ENCODE results near the gene NEK7. TPM values are rescaled to one million over a fixed set of nuclear protein-coding genes. Genes with fewer than 3 reads are reported as not detected.
A peak's percentile ranks its signal among the peaks of the same experiment; 100 is the strongest.

Gene NEK7
- total RNA-seq, result 10 to 100 TPM; 49.1 to 49.3 TPM

- ChIA-PET CTCF (interaction anchor here (0.9 to 2.3 kb wide), 8 partner anchors 9 to 525 kb away, joined by 3 to 11 read pairs (median 4); no protein-coding TSS in a partner anchor), POLR2A (interaction anchor here (0.6 kb wide), 3 partner anchors 13 to 501 kb away, joined by 3 to 4 read pairs (median 3); no protein-coding TSS in a partner anchor)
- H3K9me3 Mint-ChIP-seq, result no peaks in the 10 kb centered on the region
- peaks cover 37% of the 10 kb centered on the region for H3K4me1 Mint-ChIP-seq
- H3K4me3 Mint-ChIP-seq, result peak within 1 kb of the TSS; percentile 98
- H3K27me3 Mint-ChIP-seq, result peaks cover 1% of the 10 kb centered on the region
- peaks cover 3% of the 10 kb centered on the region for H3K36me3 Mint-ChIP-seq (ENCODE audit: low read depth)
- peak within 1 kb of the TSS; percentile 99 for H3K27ac Mint-ChIP-seq
- DNase-seq, result peak; percentile 57
These were observed at the start of gene NEK7 for GRCh38 chr1:198156745-198157240. TSS of gene NEK7 (plus strand) at chr1:198156998. CDS start at chr1:198232581, 75,583 bp downstream.

- H3K27me3 Mint-ChIP-seq, result no peaks in the 10 kb centered on the region
- DNase-seq, result no peak
These were observed 49.7 kb upstream of the NEK7 start for GRCh38 chr1:198107091-198107501.

GRCh38 chr1:198108636-198109370, 48.0 kb upstream of the NEK7 start:
- Mint-ChIP-seq H3K9me3 (no peaks in the 10 kb centered on the region), H3K4me3 (no peak overlapping the region), H3K27me3 (no peaks in the 10 kb centered on the region), H3K36me3 (ENCODE audit: low read depth) (no peaks in the 10 kb centered on the region), H3K4me1 (no peaks in the 10 kb centered on the region), H3K27ac (no peak overlapping the region)
- ChIA-PET POLR2A (no interaction called here), CTCF (no interaction called here)
- DNase-seq, result no peak

More at GRCh38 chr1:198107091-198107501, 49.7 kb upstream of the NEK7 start:
- Mint-ChIP-seq H3K27ac (no peak overlapping the region), H3K9me3 (no peaks in the 10 kb centered on the region), H3K36me3 (ENCODE audit: low read depth) (no peaks in the 10 kb centered on the region), H3K4me3 (no peak overlapping the region), H3K4me1 (peaks cover 13% of the 10 kb centered on the region)
- ChIA-PET CTCF (no interaction called here), POLR2A (no interaction called here)

- no peak for DNase-seq
- Mint-ChIP-seq H3K36me3 (ENCODE audit: low read depth) (no peaks in the 10 kb centered on the region), H3K4me3 (no peak overlapping the region), H3K27ac (no peak overlapping the region), H3K4me1 (no peaks in the 10 kb centered on the region), H3K27me3 (no peaks in the 10 kb centered on the region), H3K9me3 (no peaks in the 10 kb centered on the region)
- ChIA-PET POLR2A (no interaction called here), CTCF (no interaction called here)
These were observed 47.5 kb upstream of the NEK7 start for GRCh38 chr1:198109371-198109715.

- POLR2A ChIA-PET, result no interaction called here
These were observed 43.5 kb upstream of the NEK7 start for GRCh38 chr1:198113342-198113750.

GRCh38 chr1:198116069-198116468, 40.7 kb upstream of the NEK7 start:
- H3K4me1 Mint-ChIP-seq, result no peaks in the 10 kb centered on the region
- ChIA-PET CTCF (no interaction called here), POLR2A (no interaction called here)
- no peak for DNase-seq
- no peak overlapping the region for H3K4me3 Mint-ChIP-seq
- H3K27ac Mint-ChIP-seq, result no peak overlapping the region
- H3K9me3 Mint-ChIP-seq, result no peaks in the 10 kb centered on the region
- H3K27me3 Mint-ChIP-seq, result peaks cover 3% of the 10 kb centered on the region
- H3K36me3 Mint-ChIP-seq (ENCODE audit: low read depth), result no peaks in the 10 kb centered on the region

More at GRCh38 chr1:198113342-198113750, 43.5 kb upstream of the NEK7 start:
- Mint-ChIP-seq H3K4me3 (no peak overlapping the region), H3K36me3 (ENCODE audit: low read depth) (no peaks in the 10 kb centered on the region), H3K9me3 (no peaks in the 10 kb centered on the region), H3K4me1 (no peaks in the 10 kb centered on the region), H3K27ac (no peak overlapping the region), H3K27me3 (peaks cover 3% of the 10 kb centered on the region)
- CTCF ChIA-PET, result no interaction called here
- no peak for DNase-seq

GRCh38 chr1:198116469-198116868, 40.3 kb upstream of the NEK7 start:
- ChIA-PET CTCF (interaction anchor here (0.9 kb wide), 1 partner anchor 31 kb away, joined by 3 read pairs; no protein-coding TSS in a partner anchor), POLR2A (no interaction called here)
- H3K9me3 Mint-ChIP-seq, result no peaks in the 10 kb centered on the region
- no peaks in the 10 kb centered on the region for H3K36me3 Mint-ChIP-seq (ENCODE audit: low read depth)
- H3K4me3 Mint-ChIP-seq, result no peak overlapping the region
- no peak for DNase-seq
- H3K4me1 Mint-ChIP-seq, result no peaks in the 10 kb centered on the region
- no peak overlapping the region for H3K27ac Mint-ChIP-seq
- H3K27me3 Mint-ChIP-seq, result peaks cover 3% of the 10 kb centered on the region

GRCh38 chr1:198117267-198117666, 39.5 kb upstream of the NEK7 start:
- no peaks in the 10 kb centered on the region for H3K9me3 Mint-ChIP-seq
- no peak overlapping the region for H3K4me3 Mint-ChIP-seq
- H3K27ac Mint-ChIP-seq, result no peak overlapping the region
- CTCF ChIA-PET, result interaction anchor here (0.7 to 0.9 kb wide), 2 partner anchors 30 to 119 kb away, joined by 3 to 5 read pairs; no protein-coding TSS in a partner anchor
- H3K4me1 Mint-ChIP-seq, result no peaks in the 10 kb centered on the region
- POLR2A ChIA-PET, result no interaction called here
- H3K27me3 Mint-ChIP-seq, result peaks cover 3% of the 10 kb centered on the region
- DNase-seq, result no peak
- no peaks in the 10 kb centered on the region for H3K36me3 Mint-ChIP-seq (ENCODE audit: low read depth)

- H3K27me3 Mint-ChIP-seq, result peaks cover 3% of the 10 kb centered on the region
- H3K36me3 Mint-ChIP-seq (ENCODE audit: low read depth), result no peaks in the 10 kb centered on the region
- CTCF ChIA-PET, result no interaction called here
- H3K4me1 Mint-ChIP-seq, result no peaks in the 10 kb centered on the region
- no peak for DNase-seq
- POLR2A ChIA-PET, result no interaction called here
- no peaks in the 10 kb centered on the region for H3K9me3 Mint-ChIP-seq
- no peak overlapping the region for H3K4me3 Mint-ChIP-seq
- H3K27ac Mint-ChIP-seq, result no peak overlapping the region
These were observed 38.7 kb upstream of the NEK7 start for GRCh38 chr1:198118134-198118533.

- ChIA-PET POLR2A (no interaction called here), CTCF (interaction anchor here (0.8 to 1.1 kb wide), 2 partner anchors 11 to 34 kb away, joined by 3 read pairs; no protein-coding TSS in a partner anchor)
- no peaks in the 10 kb centered on the region for H3K9me3 Mint-ChIP-seq
- H3K4me3 Mint-ChIP-seq, result no peak overlapping the region
- no peaks in the 10 kb centered on the region for H3K36me3 Mint-ChIP-seq (ENCODE audit: low read depth)
- H3K27ac Mint-ChIP-seq, result no peak overlapping the region
- no peak for DNase-seq
- H3K27me3 Mint-ChIP-seq, result peaks cover 3% of the 10 kb centered on the region
- no peaks in the 10 kb centered on the region for H3K4me1 Mint-ChIP-seq
These were observed 36.9 kb upstream of the NEK7 start for GRCh38 chr1:198119906-198120305.

- Mint-ChIP-seq H3K36me3 (ENCODE audit: low read depth) (no peaks in the 10 kb centered on the region), H3K9me3 (no peaks in the 10 kb centered on the region), H3K27ac (no peak overlapping the region), H3K4me1 (no peaks in the 10 kb centered on the region), H3K4me3 (no peak overlapping the region), H3K27me3 (peaks cover 3% of the 10 kb centered on the region)
- DNase-seq, result no peak
- ChIA-PET CTCF (no interaction called here), POLR2A (no interaction called here)
These were observed 35.6 kb upstream of the NEK7 start for GRCh38 chr1:198121056-198121826.

GRCh38 chr1:198122693-198123092, 34.1 kb upstream of the NEK7 start:
- Mint-ChIP-seq H3K36me3 (ENCODE audit: low read depth) (no peaks in the 10 kb centered on the region), H3K27me3 (no peaks in the 10 kb centered on the region), H3K4me3 (no peak overlapping the region), H3K9me3 (no peaks in the 10 kb centered on the region), H3K4me1 (no peaks in the 10 kb centered on the region), H3K27ac (no peak overlapping the region)
- no peak for DNase-seq
- ChIA-PET POLR2A (no interaction called here), CTCF (interaction anchor here (0.7 kb wide), 1 partner anchor 421 kb away, joined by 3 read pairs; no protein-coding TSS in a partner anchor)

- Mint-ChIP-seq H3K9me3 (no peaks in the 10 kb centered on the region), H3K36me3 (ENCODE audit: low read depth) (no peaks in the 10 kb centered on the region), H3K4me3 (no peak overlapping the region), H3K27ac (no peak overlapping the region), H3K27me3 (no peaks in the 10 kb centered on the region), H3K4me1 (no peaks in the 10 kb centered on the region)
- DNase-seq, result no peak
- ChIA-PET POLR2A (no interaction called here), CTCF (interaction anchor here (0.7 kb wide), 1 partner anchor 422 kb away, joined by 3 read pairs; no protein-coding TSS in a partner anchor)
These were observed 33.7 kb upstream of the NEK7 start for GRCh38 chr1:198123133-198123532.
